HEK293 (cell line): Measurements from ENCODE around the gene SETDB2.

ENCODE experiments used
- CTCF ChIA-PET: fragments of 350-600 bp; formaldehyde crosslinking; extraction: SDS; loops from one replicate; lab custom pipeline; 2021; ENCODE audit warnings: antibody characterized with exemption; lab: Yijun Ruan, JAX
- POLR2A ChIA-PET: fragments of 300-600 bp; formaldehyde crosslinking; extraction: SDS; loops from one replicate; lab custom pipeline; 2020; ENCODE audit warnings: antibody characterized with exemption, inconsistent platforms; lab: Yijun Ruan, JAX
- H3K27ac ChIP-seq: fragments of 200-500 bp; sonication (Bioruptor generic); 2 replicates; pipeline ENCODE4 v1.5.1; 2014; ENCODE audit warnings: low read depth, low read length, control low read depth, inconsistent platforms; ENCODE audit errors: extremely low read depth
- H3K36me3 ChIP-seq, 2 experiments: fragments of 200-500 bp in 1 of 2; sonication (Bioruptor generic) in 1 of 2; 1 replicate in 1 of 2; 2 replicates in 1 of 2; pipeline ENCODE4 v1.5.1; 2014 to 2017; ENCODE audit warnings: inconsistent platforms in 2 of 2, low read length in 2 of 2; ENCODE audit not compliant: control insufficient read depth in 2 of 2, insufficient read depth in 1 of 2
- H3K4me1 ChIP-seq: fragments of 200-500 bp; sonication (Bioruptor generic); 2 replicates; pipeline ENCODE4 v1.5.1; 2014; ENCODE audit warnings: mild to moderate bottlenecking, low read length, inconsistent platforms; ENCODE audit not compliant: control insufficient read depth, insufficient read depth
- H3K4me3 ChIP-seq: 2 replicates; pipeline ENCODE4 v1.5.1; 2011; ENCODE audit warnings: low read depth, mild to moderate bottlenecking, control low read depth, low read length, moderate library complexity
- H3K9me3 ChIP-seq: fragments of 200-500 bp; sonication (Bioruptor generic); 2 replicates; pipeline ENCODE4 v1.5.1; 2014; ENCODE audit warnings: low read depth, low read length, inconsistent platforms; ENCODE audit not compliant: control insufficient read depth, insufficient read depth
- GLIS2 ChIP-seq: fragments of 450-650 bp; formaldehyde crosslinking; IDR thresholded peaks from 2 replicates; pipeline ENCODE4 v1.5.1; 2016; ENCODE audit warnings: missing biosample characterization, missing genetic modification characterization
- KLF7 ChIP-seq: fragments of 450-650 bp; formaldehyde crosslinking; IDR thresholded peaks from 2 replicates; pipeline ENCODE4 v1.5.1; 2016; ENCODE audit warnings: missing biosample characterization, missing genetic modification characterization, borderline replicate concordance
- REPIN1 ChIP-seq: fragments of 450-650 bp; formaldehyde crosslinking; IDR thresholded peaks from 2 replicates; pipeline ENCODE4 v1.5.1; 2017; ENCODE audit warnings: missing biosample characterization, missing genetic modification characterization, low read depth
- ZBTB48 ChIP-seq: fragments of 450-650 bp; formaldehyde crosslinking; IDR thresholded peaks from 2 replicates; pipeline ENCODE4 v1.5.1; 2016; ENCODE audit warnings: missing biosample characterization, missing genetic modification characterization
- ZEB2 ChIP-seq: fragments of 450-650 bp; formaldehyde crosslinking; IDR thresholded peaks from 2 replicates; pipeline ENCODE4 v1.5.1; 2016; ENCODE audit warnings: missing biosample characterization, missing genetic modification characterization
- ZNF175 ChIP-seq: fragments of 450-650 bp; formaldehyde crosslinking; IDR thresholded peaks from 2 replicates; pipeline ENCODE4 v1.5.1; 2016; ENCODE audit warnings: missing biosample characterization, missing genetic modification characterization
- ZNF214 ChIP-seq: fragments of 450-650 bp; formaldehyde crosslinking; IDR thresholded peaks from 2 replicates; pipeline ENCODE4 v1.5.1; 2017; ENCODE audit warnings: missing biosample characterization, mild to moderate bottlenecking, missing genetic modification characterization, borderline replicate concordance
- ZNF221 ChIP-seq: fragments of 450-650 bp; formaldehyde crosslinking; IDR thresholded peaks from 2 replicates; pipeline ENCODE4 v1.5.1; 2017; ENCODE audit warnings: missing biosample characterization, missing genetic modification characterization, borderline replicate concordance
- ZNF266 ChIP-seq: fragments of 450-650 bp; formaldehyde crosslinking; IDR thresholded peaks from 2 replicates; pipeline ENCODE4 v1.5.1; 2016; ENCODE audit warnings: missing biosample characterization, missing genetic modification characterization, low read depth
- ZNF274 ChIP-seq, 2 experiments: fragments of 200-500 bp in 1 of 2; fragments of 450-650 bp in 1 of 2; sonication (Bioruptor generic) in 1 of 2; formaldehyde crosslinking in 1 of 2; IDR thresholded peaks; 2 replicates each; pipeline versions ENCODE4 v1.5.1 to v1.6.1; 2014 to 2016; ENCODE audit warnings: borderline replicate concordance in 1 of 2, inconsistent platforms in 1 of 2, low read length in 1 of 2, missing biosample characterization in 1 of 2, missing genetic modification characterization in 1 of 2
- ZNF350 ChIP-seq: fragments of 450-650 bp; formaldehyde crosslinking; IDR thresholded peaks from 2 replicates; pipeline ENCODE4 v1.5.0; 2017; ENCODE audit warnings: missing biosample characterization, mild to moderate bottlenecking, missing genetic modification characterization
- ZNF394 ChIP-seq: fragments of 450-650 bp; formaldehyde crosslinking; IDR thresholded peaks from 2 replicates; pipeline ENCODE4 v1.5.1; 2016; ENCODE audit warnings: missing biosample characterization, missing genetic modification characterization, mild to moderate bottlenecking, moderate library complexity, borderline replicate concordance
- ZNF404 ChIP-seq: fragments of 450-650 bp; formaldehyde crosslinking; IDR thresholded peaks from 2 replicates; pipeline ENCODE4 v1.5.1; 2017; ENCODE audit warnings: missing biosample characterization, missing genetic modification characterization
- ZNF530 ChIP-seq: fragments of 450-650 bp; formaldehyde crosslinking; IDR thresholded peaks from 2 replicates; pipeline ENCODE4 v1.5.1; 2016; ENCODE audit warnings: low read depth, missing biosample characterization, missing genetic modification characterization
- ZNF544 ChIP-seq: fragments of 450-650 bp; formaldehyde crosslinking; IDR thresholded peaks from 2 replicates; pipeline ENCODE4 v1.5.0; 2017; ENCODE audit warnings: missing biosample characterization, missing genetic modification characterization
- ZNF596 ChIP-seq: fragments of 450-650 bp; IDR thresholded peaks from 2 replicates; pipeline ENCODE4 v1.5.0; 2018; ENCODE audit warnings: missing biosample characterization, mild to moderate bottlenecking, missing genetic modification characterization, moderate library complexity
- ZNF624 ChIP-seq: fragments of 450-650 bp; formaldehyde crosslinking; IDR thresholded peaks from 2 replicates; pipeline ENCODE4 v1.5.1; 2017; ENCODE audit warnings: missing biosample characterization, missing genetic modification characterization
- ZNF707 ChIP-seq: fragments of 450-650 bp; formaldehyde crosslinking; IDR thresholded peaks from 2 replicates; pipeline ENCODE4 v1.5.1; 2016; ENCODE audit warnings: missing biosample characterization, missing genetic modification characterization
- ZNF776 ChIP-seq: fragments of 450-650 bp; formaldehyde crosslinking; IDR thresholded peaks from 2 replicates; pipeline ENCODE4 v1.5.0; 2017; ENCODE audit warnings: missing biosample characterization, missing genetic modification characterization, borderline replicate concordance
- TF ChIP-seq, protein P1 (sequence below): fragments of 450-650 bp; formaldehyde crosslinking; IDR thresholded peaks from 2 replicates; pipeline ENCODE4 v1.5.1; 2016; ENCODE audit warnings: missing biosample characterization, missing genetic modification characterization
- TF ChIP-seq, protein P2 (sequence below): fragments of 450-650 bp; formaldehyde crosslinking; IDR thresholded peaks from 2 replicates; pipeline ENCODE4 v1.5.1; 2016; ENCODE audit warnings: missing biosample characterization, missing genetic modification characterization, borderline replicate concordance
- TF ChIP-seq, protein P3 (sequence below): fragments of 450-650 bp; formaldehyde crosslinking; IDR thresholded peaks from 2 replicates; pipeline ENCODE4 v1.5.1; 2017; ENCODE audit warnings: missing biosample characterization, missing genetic modification characterization
- TF ChIP-seq, protein P4 (sequence below): fragments of 450-650 bp; formaldehyde crosslinking; IDR thresholded peaks from 2 replicates; pipeline ENCODE4 v1.5.1; 2016; ENCODE audit warnings: missing biosample characterization, missing genetic modification characterization
- TF ChIP-seq, protein P5 (sequence below): fragments of 450-650 bp; formaldehyde crosslinking; IDR thresholded peaks from 2 replicates; pipeline ENCODE4; 2016; ENCODE audit warnings: missing biosample characterization, missing genetic modification characterization
- TF ChIP-seq, protein P6 (sequence below): fragments of 450-650 bp; formaldehyde crosslinking; IDR thresholded peaks from 2 replicates; pipeline ENCODE4 v1.5.1; 2016; ENCODE audit warnings: missing biosample characterization, missing genetic modification characterization

SETDB2 gene

DNA sequence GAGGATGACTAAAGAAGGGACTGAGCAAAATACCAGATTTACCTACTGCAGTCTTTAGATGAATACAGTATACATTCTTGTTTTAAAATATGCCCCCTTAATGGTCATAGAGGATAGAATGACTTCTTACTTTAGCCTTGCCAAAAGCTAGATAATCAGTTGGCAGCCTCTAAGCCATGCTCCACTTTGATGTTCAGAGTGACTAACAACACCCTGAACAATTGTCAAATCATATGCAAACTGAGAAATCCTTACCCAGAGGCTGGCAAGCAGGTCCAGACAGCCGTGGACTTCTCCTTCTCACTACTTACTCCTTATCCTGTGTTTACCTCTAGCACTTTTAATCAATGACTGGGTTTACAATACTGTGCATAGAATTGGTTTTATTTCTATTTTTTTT is 28.1 kb downstream of the SETDB2 start:
- Histone ChIP-seq H3K27ac (no peak overlapping the region), H3K36me3 (peaks cover 2 to 8% of the 10 kb centered on the region in 2 experiments), H3K4me1 (no peaks in the 10 kb centered on the region), H3K9me3 (no peaks in the 10 kb centered on the region), H3K4me3 (no peak overlapping the region)
- TF ChIP-seq, protein P1, sequence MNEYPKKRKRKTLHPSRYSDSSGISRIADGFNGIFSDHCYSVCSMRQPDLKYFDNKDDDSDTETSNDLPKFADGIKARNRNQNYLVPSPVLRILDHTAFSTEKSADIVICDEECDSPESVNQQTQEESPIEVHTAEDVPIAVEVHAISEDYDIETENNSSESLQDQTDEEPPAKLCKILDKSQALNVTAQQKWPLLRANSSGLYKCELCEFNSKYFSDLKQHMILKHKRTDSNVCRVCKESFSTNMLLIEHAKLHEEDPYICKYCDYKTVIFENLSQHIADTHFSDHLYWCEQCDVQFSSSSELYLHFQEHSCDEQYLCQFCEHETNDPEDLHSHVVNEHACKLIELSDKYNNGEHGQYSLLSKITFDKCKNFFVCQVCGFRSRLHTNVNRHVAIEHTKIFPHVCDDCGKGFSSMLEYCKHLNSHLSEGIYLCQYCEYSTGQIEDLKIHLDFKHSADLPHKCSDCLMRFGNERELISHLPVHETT (tag by site-specific recombination) = no peak
- TF ChIP-seq, protein P2, sequence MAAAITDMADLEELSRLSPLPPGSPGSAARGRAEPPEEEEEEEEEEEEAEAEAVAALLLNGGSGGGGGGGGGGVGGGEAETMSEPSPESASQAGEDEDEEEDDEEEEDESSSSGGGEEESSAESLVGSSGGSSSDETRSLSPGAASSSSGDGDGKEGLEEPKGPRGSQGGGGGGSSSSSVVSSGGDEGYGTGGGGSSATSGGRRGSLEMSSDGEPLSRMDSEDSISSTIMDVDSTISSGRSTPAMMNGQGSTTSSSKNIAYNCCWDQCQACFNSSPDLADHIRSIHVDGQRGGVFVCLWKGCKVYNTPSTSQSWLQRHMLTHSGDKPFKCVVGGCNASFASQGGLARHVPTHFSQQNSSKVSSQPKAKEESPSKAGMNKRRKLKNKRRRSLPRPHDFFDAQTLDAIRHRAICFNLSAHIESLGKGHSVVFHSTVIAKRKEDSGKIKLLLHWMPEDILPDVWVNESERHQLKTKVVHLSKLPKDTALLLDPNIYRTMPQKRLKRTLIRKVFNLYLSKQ (tag by site-specific recombination) = no peak
- TF ChIP-seq REPIN1 (tag by site-specific recombination) = no peak
- TF ChIP-seq KLF7 = no peak
- no peak for TF ChIP-seq ZNF596 (tag by site-specific recombination)
- TF ChIP-seq ZNF776 (tag by site-specific recombination) = no peak
- TF ChIP-seq ZNF175 (tag by site-specific recombination) = no peak
- no peak for TF ChIP-seq ZNF221 (tag by site-specific recombination)
- TF ChIP-seq ZNF530 (tag by site-specific recombination) = no peak
- no peak for TF ChIP-seq ZEB2 (tag by site-specific recombination)
- TF ChIP-seq, protein P3, sequence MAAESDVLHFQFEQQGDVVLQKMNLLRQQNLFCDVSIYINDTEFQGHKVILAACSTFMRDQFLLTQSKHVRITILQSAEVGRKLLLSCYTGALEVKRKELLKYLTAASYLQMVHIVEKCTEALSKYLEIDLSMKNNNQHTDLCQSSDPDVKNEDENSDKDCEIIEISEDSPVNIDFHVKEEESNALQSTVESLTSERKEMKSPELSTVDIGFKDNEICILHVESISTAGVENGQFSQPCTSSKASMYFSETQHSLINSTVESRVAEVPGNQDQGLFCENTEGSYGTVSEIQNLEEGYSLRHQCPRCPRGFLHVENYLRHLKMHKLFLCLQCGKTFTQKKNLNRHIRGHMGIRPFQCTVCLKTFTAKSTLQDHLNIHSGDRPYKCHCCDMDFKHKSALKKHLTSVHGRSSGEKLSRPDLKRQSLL (tag by site-specific recombination) = no peak
- TF ChIP-seq ZNF404 (tag by site-specific recombination) = no peak
- TF ChIP-seq ZNF707 = no peak
- POLR2A ChIA-PET = no interaction called here
- CTCF ChIA-PET = no interaction called here

DNA sequence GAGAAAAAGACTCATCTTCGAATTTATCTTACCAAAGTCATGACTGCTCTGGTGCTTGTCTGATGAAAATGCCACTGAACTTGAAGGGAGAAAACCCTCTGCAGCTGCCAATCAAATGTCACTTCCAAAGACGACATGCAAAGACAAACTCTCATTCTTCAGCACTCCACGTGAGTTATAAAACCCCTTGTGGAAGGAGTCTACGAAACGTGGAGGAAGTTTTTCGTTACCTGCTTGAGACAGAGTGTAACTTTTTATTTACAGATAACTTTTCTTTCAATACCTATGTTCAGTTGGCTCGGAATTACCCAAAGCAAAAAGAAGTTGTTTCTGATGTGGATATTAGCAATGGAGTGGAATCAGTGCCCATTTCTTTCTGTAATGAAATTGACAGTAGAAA is 32.5 kb downstream of the SETDB2 start:
- POLR2A ChIA-PET = no interaction called here
- TF ChIP-seq, protein P4, sequence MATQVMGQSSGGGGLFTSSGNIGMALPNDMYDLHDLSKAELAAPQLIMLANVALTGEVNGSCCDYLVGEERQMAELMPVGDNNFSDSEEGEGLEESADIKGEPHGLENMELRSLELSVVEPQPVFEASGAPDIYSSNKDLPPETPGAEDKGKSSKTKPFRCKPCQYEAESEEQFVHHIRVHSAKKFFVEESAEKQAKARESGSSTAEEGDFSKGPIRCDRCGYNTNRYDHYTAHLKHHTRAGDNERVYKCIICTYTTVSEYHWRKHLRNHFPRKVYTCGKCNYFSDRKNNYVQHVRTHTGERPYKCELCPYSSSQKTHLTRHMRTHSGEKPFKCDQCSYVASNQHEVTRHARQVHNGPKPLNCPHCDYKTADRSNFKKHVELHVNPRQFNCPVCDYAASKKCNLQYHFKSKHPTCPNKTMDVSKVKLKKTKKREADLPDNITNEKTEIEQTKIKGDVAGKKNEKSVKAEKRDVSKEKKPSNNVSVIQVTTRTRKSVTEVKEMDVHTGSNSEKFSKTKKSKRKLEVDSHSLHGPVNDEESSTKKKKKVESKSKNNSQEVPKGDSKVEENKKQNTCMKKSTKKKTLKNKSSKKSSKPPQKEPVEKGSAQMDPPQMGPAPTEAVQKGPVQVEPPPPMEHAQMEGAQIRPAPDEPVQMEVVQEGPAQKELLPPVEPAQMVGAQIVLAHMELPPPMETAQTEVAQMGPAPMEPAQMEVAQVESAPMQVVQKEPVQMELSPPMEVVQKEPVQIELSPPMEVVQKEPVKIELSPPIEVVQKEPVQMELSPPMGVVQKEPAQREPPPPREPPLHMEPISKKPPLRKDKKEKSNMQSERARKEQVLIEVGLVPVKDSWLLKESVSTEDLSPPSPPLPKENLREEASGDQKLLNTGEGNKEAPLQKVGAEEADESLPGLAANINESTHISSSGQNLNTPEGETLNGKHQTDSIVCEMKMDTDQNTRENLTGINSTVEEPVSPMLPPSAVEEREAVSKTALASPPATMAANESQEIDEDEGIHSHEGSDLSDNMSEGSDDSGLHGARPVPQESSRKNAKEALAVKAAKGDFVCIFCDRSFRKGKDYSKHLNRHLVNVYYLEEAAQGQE (tag by site-specific recombination) = no peak
- TF ChIP-seq ZNF350 (tag by site-specific recombination) = no peak
- no peak for TF ChIP-seq ZNF274 (IDR thresholded peaks at IDR 0.05; ENCODE audit: low read length)
- no peak for TF ChIP-seq ZNF274 (tag by site-specific recombination; IDR thresholded peaks at IDR 0.05; ENCODE audit: borderline replicate concordance)
- TF ChIP-seq ZNF544 (tag by site-specific recombination) = no peak
- no peak for TF ChIP-seq GLIS2 (tag by site-specific recombination)
- no peak for TF ChIP-seq ZNF394
- TF ChIP-seq, protein P5, sequence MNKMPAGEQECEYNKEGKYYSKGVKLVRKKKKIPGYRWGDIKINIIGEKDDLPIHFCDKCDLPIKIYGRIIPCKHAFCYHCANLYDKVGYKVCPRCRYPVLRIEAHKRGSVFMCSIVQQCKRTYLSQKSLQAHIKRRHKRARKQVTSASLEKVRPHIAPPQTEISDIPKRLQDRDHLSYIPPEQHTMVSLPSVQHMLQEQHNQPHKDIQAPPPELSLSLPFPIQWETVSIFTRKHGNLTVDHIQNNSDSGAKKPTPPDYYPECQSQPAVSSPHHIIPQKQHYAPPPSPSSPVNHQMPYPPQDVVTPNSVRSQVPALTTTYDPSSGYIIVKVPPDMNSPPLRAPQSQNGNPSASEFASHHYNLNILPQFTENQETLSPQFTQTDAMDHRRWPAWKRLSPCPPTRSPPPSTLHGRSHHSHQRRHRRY (tag by site-specific recombination) = no peak
- TF ChIP-seq ZBTB48 (tag by site-specific recombination) = no peak
- TF ChIP-seq ZNF624 (tag by site-specific recombination) = no peak
- TF ChIP-seq ZNF266 = no peak
- no peak for TF ChIP-seq ZNF214 (tag by site-specific recombination)
- TF ChIP-seq ZNF707 = no peak
- TF ChIP-seq, protein P6, sequence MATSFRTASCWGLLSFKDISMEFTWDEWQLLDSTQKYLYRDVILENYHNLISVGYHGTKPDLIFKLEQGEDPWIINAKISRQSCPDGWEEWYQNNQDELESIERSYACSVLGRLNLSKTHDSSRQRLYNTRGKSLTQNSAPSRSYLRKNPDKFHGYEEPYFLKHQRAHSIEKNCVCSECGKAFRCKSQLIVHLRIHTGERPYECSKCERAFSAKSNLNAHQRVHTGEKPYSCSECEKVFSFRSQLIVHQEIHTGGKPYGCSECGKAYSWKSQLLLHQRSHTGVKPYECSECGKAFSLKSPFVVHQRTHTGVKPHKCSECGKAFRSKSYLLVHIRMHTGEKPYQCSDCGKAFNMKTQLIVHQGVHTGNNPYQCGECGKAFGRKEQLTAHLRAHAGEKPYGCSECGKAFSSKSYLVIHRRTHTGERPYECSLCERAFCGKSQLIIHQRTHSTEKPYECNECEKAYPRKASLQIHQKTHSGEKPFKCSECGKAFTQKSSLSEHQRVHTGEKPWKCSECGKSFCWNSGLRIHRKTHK (tag by site-specific recombination) = no peak

More for the DNA sequence above, 32.5 kb downstream of the SETDB2 start:
- peaks cover 4 to 23% of the 10 kb centered on the region in 2 experiments for H3K36me3 ChIP-seq
- no peak overlapping the region for H3K27ac ChIP-seq
- H3K4me3 ChIP-seq = no peak overlapping the region
- CTCF ChIA-PET = no interaction called here
- no peaks in the 10 kb centered on the region for H3K9me3 ChIP-seq
- no peaks in the 10 kb centered on the region for H3K4me1 ChIP-seq
